H1 (cell line): ENCODE results near the gene ILDR2. TPM values are rescaled to one million over a fixed set of nuclear protein-coding genes. Genes with fewer than 3 reads are reported as not detected.

Source experiments
- ASH2L ChIP-seq: fragments of 200-600, 300-600 bp; sonication (generic); IDR thresholded peaks from one replicate; pipeline ENCODE4 v1.7.1; 2017; ENCODE audit warnings: low read length
- E2F6 ChIP-seq: IDR thresholded peaks from 2 replicates; pipeline ENCODE4 v1.6.1; 2012; ENCODE audit warnings: inconsistent platforms
- EZH2 ChIP-seq: fragments of 200-600 bp; sonication (generic); IDR thresholded peaks from 2 replicates; pipeline ENCODE4 v1.7.1; 2012; ENCODE audit warnings: low read depth, mild to moderate bottlenecking, moderate library complexity, low read length, inconsistent platforms; ENCODE audit not compliant: severe bottlenecking
- HDAC2 ChIP-seq, 2 experiments: fragments of 300-600 bp in 1 of 2; sonication (generic) in 1 of 2; IDR thresholded peaks; 2 replicates each; pipeline ENCODE4 v1.6.1; 2011 to 2012; ENCODE audit warnings: low read depth in 2 of 2, low read length in 2 of 2, mild to moderate bottlenecking in 2 of 2, moderate library complexity in 2 of 2, borderline replicate concordance in 1 of 2, inconsistent platforms in 1 of 2
- NANOG ChIP-seq: IDR thresholded peaks from 2 replicates; pipeline ENCODE4 v1.6.1; 2011; ENCODE audit warnings: low read length, low read depth, mild to moderate bottlenecking, inconsistent platforms; ENCODE audit not compliant: insufficient read depth, poor library complexity, severe bottlenecking
- PHF8 ChIP-seq: fragments of 200-600 bp; sonication (generic); conservative IDR thresholded peaks from 2 replicates; pipeline ENCODE4 v1.7.1; 2012; ENCODE audit warnings: low read depth, mild to moderate bottlenecking, inconsistent platforms, low read length, moderate library complexity
- RAD21 ChIP-seq, 2 experiments: IDR thresholded peaks in 1 of 2; conservative IDR thresholded peaks in 1 of 2; 2 replicates each; pipeline ENCODE4 v1.6.1; 2011; ENCODE audit warnings: low read depth in 2 of 2, low read length in 2 of 2, improper control_type of control experiment in 1 of 2, inconsistent platforms in 1 of 2, mild to moderate bottlenecking in 1 of 2, moderate library complexity in 1 of 2
- TBP ChIP-seq: IDR thresholded peaks from 2 replicates; pipeline ENCODE4 v1.6.1; 2011; ENCODE audit warnings: low read depth, low read length, improper control_type of control experiment
- YY1 ChIP-seq: IDR thresholded peaks from 2 replicates; pipeline ENCODE4 v1.6.1; 2011; ENCODE audit warnings: low read depth, mild to moderate bottlenecking, low read length
- polyA plus RNA-seq, 7 experiments: library from polyadenylated mRNA; depleted of rRNA in 3 of 7; stranded (reverse) in 5 of 7; unstranded in 2 of 7; fragments of >200 nt in 5 of 7; fragments of 200-250 nt in 2 of 7; gene quantifications; 1 replicate in 5 of 7; 2 replicates in 1 of 7; 4 replicates in 1 of 7; pipeline versions ENCODE4 v1.2.1 to v1.2.3, GENCODE V29; 2011 to 2013; ENCODE audit warnings: missing spikeins in 2 of 7, mixed read lengths in 2 of 7
- total RNA-seq: library from RNA; stranded (reverse); fragmentation: NEBNext Ultra II Directional; extraction: Animal tissue kit (Norgen Biotek cat#: 25700); gene quantifications from 2 replicates; pipeline ENCODE4 v1.2.1, GENCODE V29; 2021

The ILDR2 gene
- total and polyA plus RNA-seq, 2 of the 8 experiments (the other 6 are each of a cell fraction or from before 2014, with no cell fraction given), result 0.85 to 0.86 TPM

- TF ChIP-seq HDAC2 (IDR thresholded peaks at IDR 0.05; ENCODE audit: borderline replicate concordance in 1 of 2, low read depth in 2 of 2, low read length in 2 of 2) (0 out of 4 replicates have a peak, but pooled peaks of 1 of the 2 experiments have one; percentile 41), TBP (peak; percentile 58; the same call in 1 of the 2 replicates), EZH2 (peak; percentile 40), ASH2L (peak; percentile 15), RAD21 (IDR thresholded peaks at IDR 0.05 in 1 of 2, conservative IDR thresholded peaks at IDR 0.05 in 1 of 2; ENCODE audit: low read depth in 2 of 2, low read length in 2 of 2) (peak; percentile 95 to 96), YY1 (peak; percentile 56), PHF8 (no peak), NANOG (peak; percentile 27), E2F6 (no peak)
- TF ChIP-seq, all 59 proteins: peak for 12
Observed at GRCh38 chr1:166884040-166884642, 91.2 kb downstream of the ILDR2 start (continued).
